Measurements from ENCODE around the gene SV2A.
"Not testable (repeated sequence)": the region's sequence is repeated elsewhere in the genome, so short reads cannot be mapped to it uniquely, and the experiment has no call there.

Gene SV2A

DNA sequence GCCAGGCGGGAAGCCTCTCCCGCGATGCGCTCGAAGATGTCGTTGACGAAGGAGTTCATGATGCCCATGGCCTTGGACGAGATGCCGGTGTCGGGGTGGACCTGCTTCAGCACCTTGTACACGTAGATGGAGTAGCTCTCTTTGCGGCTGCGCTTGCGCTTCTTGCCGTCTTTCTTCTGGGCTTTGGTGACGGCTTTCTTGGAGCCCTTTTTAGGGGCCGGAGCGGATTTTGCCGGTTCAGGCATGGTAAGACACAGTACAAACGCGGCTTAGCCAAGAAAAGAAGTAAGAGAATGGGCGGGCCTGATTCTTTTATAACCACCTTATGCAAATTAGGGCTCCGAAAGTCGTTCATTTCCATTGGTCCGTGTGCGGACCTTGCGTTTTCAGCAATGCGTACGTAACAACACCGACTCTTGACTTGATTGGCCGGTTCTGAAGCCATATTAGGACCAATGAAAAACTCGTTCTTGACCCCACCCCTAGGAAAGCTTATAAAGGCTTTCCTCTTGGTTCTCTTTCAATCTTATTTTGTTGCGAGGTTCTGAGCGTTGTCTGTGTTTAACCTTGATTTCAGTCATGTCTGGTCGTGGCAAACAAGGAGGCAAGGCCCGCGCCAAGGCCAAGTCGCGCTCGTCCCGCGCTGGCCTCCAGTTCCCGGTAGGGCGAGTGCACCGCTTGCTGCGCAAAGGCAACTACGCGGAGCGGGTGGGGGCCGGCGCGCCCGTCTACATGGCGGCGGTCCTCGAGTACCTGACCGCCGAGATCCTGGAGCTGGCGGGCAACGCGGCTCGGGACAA lies 31.0 kb downstream of the SV2A start:
- DNase-seq (ENCODE audit: low read depth), result peak; percentile 96

GRCh38 chr1:149886121-149886395 lies 31.6 kb downstream of the SV2A start:
- not testable (repeated sequence) for DNase-seq (ENCODE audit: low read depth)

DNA sequence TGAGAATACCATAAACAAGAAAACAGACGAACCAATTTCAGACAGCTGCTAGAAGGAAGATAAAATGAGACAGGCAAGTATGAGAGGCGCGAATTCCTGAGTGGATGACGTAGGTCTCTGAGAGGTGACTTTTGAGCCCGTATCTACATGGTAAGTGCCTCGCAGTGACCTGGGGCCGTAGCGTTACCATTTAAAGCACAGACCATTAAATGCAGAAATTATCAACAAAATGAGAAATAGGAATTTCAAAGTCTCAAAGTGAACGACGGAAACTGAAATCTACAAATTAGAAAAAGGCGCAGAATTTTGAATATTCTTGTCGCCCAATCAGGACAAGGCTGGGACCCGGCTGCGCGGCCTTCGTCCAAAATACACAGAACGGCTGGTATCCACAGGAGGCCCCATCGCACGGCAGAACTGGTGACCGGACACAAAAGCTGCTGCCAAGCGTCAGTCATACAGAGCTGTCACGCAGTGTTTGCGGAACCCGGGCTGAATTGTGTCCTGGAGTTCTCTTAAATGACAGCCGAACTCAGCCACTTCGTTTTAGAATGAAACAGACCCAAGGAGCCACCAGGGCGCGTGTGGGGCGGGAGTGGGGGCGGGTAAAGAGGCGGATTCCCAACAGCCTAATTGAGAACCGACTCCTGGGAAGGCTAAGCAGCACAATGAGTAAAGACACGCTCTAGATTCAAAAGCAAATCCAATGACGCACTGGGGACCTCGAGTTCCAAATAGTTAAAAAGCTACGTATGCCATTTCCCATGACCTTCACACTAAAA lies 32.1 kb downstream of the SV2A start:
- no peak for DNase-seq (ENCODE audit: low read depth)

DNA sequence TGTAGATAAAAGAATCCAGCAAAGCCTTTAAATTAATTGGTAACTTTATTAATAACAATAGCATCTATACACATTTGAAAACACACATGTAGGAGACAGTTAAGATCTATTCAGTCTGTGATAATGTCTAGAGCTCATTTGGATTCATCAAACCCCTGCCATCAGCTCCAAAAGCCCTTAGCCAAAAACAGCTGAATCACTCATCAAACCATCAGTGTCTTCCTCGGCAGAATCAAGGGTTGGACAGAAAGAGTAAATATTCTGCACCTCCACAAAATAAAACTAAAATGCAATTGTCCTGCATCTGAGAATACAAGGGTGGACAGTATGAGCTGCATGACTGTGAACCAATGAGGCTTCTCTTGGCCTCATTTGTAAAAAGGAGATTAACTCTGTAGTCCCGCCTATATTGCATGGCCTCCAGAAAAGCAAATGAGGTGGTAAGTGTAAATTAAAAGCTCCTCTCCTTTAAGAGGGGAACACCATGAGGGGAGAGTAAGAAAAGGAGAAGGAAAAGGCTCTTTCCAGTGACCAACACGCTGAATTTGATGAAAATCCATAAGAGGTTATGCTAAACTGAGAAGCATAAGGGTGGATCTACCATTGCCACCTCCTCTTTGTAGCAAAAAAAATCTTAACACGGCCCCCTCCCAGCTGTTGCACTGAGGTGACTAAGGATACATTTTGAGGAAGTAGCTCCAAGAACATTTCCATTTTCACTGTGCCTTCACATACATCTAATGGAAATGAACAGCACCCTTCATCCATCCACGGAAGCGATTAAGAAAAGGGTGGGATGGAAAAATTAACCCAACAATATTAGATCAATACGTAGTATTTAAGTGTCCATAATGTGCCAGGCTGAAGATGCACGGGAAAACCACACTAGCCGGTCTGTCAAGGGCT lies 33.0 kb downstream of the SV2A start:
- DNase-seq (ENCODE audit: low read depth), result no peak

DNA sequence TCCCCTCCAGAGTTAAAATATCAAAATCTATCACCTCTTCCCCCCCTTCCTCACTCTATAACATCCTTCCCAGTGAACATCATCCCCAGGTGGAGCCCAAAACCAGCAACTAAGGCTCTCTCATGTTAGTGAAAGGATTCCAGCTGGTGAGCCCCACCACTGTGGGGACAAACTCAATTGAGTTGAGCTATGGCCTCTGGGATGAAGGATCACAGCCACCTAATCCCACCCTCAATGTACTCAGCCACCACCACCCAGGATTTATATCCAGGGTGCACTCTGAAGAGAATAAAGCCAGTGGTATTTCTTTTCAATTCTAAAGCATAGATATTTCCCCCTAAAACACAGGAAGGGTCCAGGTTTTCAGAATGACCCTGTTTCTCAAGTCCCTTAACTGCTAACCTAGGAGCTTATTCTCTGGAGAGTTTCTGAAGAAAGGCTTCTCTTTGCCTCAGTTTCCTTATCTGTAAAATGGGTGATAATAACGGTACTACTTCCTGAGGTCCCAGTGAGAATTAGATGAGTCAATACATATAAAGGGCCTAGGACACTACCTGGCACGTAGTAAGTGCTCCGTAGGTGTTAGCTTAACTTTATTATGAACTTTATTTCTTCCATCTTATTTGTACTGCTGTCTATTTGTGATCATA lies 33.9 kb downstream of the SV2A start:
- DNase-seq (ENCODE audit: low read depth), result no peak

DNA sequence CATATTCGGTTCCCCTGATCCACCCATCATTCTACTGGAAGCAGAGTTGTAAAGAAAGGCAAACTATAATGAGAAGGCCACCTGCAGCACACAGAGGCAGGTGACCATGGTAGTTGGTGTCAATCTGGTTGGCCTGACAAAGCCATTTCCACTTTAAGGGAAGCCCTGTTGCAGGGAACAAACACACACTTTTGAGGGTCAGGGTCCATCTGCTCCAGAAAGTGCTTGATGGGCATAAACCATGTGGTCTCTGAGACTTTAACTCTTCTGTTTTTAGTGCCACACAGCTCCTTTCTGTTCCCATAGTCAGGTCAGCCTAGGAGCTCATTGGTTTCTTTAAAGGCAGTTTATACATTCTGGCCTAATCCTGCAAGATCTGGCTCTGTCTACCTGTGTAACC lies 35.8 kb downstream of the SV2A start:
- DNase-seq (ENCODE audit: low read depth), result no peak

DNA sequence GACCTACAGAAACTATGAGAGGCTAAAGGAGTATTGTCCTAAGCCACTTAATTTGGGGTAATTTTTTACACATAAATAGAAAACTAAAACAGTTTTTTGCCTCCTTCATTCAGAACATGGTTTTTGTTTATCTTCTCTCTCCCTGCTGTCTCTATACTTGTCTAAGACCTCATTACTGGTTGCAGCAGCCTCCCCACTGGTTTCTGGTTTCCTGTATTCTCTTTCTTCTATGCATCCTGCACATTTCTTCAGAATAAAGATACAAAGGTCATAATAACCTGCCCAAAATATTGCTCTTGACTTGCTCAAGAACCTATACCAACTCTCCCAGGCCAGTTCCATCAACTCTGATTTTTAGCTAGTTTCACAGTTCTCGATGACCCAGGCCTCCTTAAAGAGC lies 38.1 kb downstream of the SV2A start:
- DNase-seq (ENCODE audit: low read depth), result no peak

GRCh38 chr1:149877211-149877946 lies 40.3 kb downstream of the SV2A start:
- no peak for DNase-seq (ENCODE audit: low read depth)

DNA sequence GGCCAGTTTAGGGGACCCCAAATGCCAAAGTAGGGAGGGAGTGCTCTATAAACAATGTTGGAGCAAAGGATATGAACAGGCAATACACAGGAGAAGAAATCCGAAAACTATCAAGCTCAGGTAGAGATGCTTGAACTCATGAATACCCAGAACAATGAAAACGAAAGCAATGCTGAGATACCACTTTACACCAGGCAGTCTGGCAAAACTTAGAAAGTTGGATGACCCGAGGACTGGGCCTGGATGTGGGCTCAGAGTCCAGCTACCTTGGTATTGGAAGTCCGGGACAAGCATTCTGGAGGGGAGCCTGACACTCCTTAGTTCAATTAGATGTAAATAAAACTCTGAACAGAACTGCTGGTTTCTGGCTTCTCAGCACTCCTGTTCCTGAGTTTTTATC lies 44.6 kb downstream of the SV2A start:
- DNase-seq (ENCODE audit: low read depth), result not testable (repeated sequence)

DNA sequence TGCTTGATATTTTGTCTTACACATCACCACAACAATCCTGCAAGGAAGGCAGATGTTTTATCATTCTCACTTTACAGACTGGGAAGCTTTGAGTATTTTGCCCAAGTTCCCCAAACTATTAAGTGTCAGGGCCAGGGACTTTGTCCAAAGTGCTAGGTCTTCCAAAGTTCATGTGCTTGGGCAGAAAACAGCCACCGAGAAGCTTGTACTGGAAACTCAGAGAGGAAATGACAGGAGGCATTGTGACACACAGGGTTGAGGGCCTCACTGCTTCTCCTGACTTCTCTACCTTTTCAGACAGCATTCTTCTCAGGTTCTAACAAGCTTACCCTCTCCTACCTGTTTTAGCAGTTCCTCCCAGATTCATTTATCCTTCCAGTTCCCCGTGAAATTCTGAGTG lies 50.8 kb downstream of the SV2A start:
- not testable (repeated sequence) for DNase-seq (ENCODE audit: low read depth)

GRCh38 chr1:149861497-149862054 lies 56.1 kb downstream of the SV2A start:
- not testable (repeated sequence) for DNase-seq (ENCODE audit: low read depth)

DNA sequence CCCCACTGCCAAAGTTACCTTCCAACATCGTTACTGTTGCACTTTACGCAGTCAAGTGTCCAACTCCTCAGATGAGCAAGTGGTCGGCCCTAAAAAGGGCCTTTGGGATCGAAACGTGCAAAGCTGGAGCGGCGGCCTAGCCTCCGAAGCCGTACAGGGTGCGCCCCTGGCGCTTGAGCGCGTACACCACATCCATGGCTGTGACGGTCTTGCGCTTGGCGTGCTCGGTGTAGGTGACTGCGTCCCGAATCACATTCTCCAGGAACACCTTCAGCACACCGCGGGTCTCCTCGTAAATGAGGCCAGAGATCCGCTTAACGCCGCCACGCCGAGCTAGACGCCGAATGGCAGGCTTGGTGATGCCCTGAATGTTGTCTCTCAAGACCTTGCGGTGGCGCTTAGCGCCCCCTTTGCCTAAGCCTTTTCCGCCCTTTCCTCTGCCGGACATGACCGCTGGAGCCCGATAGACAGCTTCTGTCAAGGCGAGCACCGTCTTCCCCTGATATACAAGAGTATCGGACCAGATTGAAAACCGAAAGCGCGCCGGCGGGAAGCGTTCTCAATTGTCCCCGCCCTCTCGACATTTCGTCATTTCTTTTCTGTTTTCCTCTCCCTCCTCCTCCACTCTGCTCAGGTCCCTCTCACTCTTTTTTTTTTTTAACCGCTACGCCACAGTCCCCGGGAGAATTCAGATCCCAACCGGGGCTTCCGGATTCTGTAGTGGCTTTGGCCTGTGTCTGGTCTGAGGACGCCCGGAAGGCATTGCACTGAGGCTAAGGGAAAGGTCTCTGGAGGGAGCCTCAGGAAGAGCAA lies 56.8 kb downstream of the SV2A start:
- DNase-seq (ENCODE audit: low read depth), result not testable (repeated sequence)

GRCh38 chr1:149860271-149860670 lies 57.4 kb downstream of the SV2A start:
- DNase-seq (ENCODE audit: low read depth), result not testable (repeated sequence)

All from CMK (cell line).